CD8-positive, alpha-beta memory T cell (primary cell): ENCODE data around the gene FBRSL1. TPM values are rescaled to one million over a fixed set of nuclear protein-coding genes. Genes with fewer than 3 reads are reported as not detected.

Experiments used
- CTCF ChIA-PET: fragments of 350-600 bp; sonication (Branson Sonifier 250); formaldehyde crosslinking; loops from one replicate; lab custom pipeline; 2021; ENCODE audit warnings: antibody characterized with exemption; lab: Charles Lee
- POLR2A ChIA-PET: fragments of 350-600 bp; sonication (Branson Sonifier 250); formaldehyde crosslinking; loops from one replicate; lab custom pipeline; 2021; ENCODE audit warnings: antibody characterized with exemption; lab: Charles Lee
- DNase-seq, 5 donors: peaks; one replicate each; pipeline versions ENCODE4 v3.0.0 to v3.0.0-alpha.2; 2020 to 2022; ENCODE audit warnings: mixed read lengths in 1 of 5
- H3K27ac ChIP-seq: one replicate; pipeline ENCODE4 v1.7.0; 2013; ENCODE audit warnings: low read depth, mild to moderate bottlenecking, low read length, moderate library complexity
- H3K27me3 ChIP-seq: 2 replicates; pipeline ENCODE4 v1.7.0; 2013; ENCODE audit warnings: low read length, mild to moderate bottlenecking; ENCODE audit not compliant: insufficient read depth, poor library complexity, severe bottlenecking
- H3K36me3 ChIP-seq: 2 replicates; pipeline ENCODE4 v1.7.0; 2013; ENCODE audit warnings: mild to moderate bottlenecking, low read length, moderate library complexity; ENCODE audit not compliant: insufficient read depth
- H3K4me1 ChIP-seq: 2 replicates; pipeline ENCODE4 v1.7.0; 2013; ENCODE audit warnings: mild to moderate bottlenecking, low read length, moderate library complexity; ENCODE audit not compliant: insufficient read depth
- H3K4me3 ChIP-seq: 2 replicates; pipeline ENCODE4 v1.7.0; 2013; ENCODE audit warnings: mild to moderate bottlenecking, low read length
- H3K9me3 ChIP-seq: 2 replicates; pipeline ENCODE4 v1.7.0; 2013; ENCODE audit warnings: mild to moderate bottlenecking, low read length
- H3K27ac Mint-ChIP-seq, 8 donors: one replicate each; pipeline ENCODE4 v1.8.0; 2020 to 2021; ENCODE audit warnings: mixed read lengths in 8 of 8, mild to moderate bottlenecking in 6 of 8, inconsistent platforms in 3 of 8, moderate library complexity in 3 of 8
- H3K27me3 Mint-ChIP-seq, 2 donors: one replicate each; pipeline ENCODE4 v1.8.0; 2020 to 2021; ENCODE audit warnings: mixed read lengths in 2 of 2, mild to moderate bottlenecking in 1 of 2, moderate library complexity in 1 of 2
- H3K36me3 Mint-ChIP-seq, 3 donors: one replicate each; pipeline ENCODE4 v1.8.0; 2020 to 2021; ENCODE audit warnings: mixed read lengths in 3 of 3, inconsistent platforms in 1 of 3, mild to moderate bottlenecking in 1 of 3
- H3K4me1 Mint-ChIP-seq, 3 donors: one replicate each; pipeline ENCODE4 v1.8.0; 2020 to 2021; ENCODE audit warnings: mixed read lengths in 3 of 3, inconsistent platforms in 1 of 3, mild to moderate bottlenecking in 1 of 3
- H3K4me3 Mint-ChIP-seq, 7 donors: one replicate each; pipeline ENCODE4 v1.8.0; 2020 to 2021; ENCODE audit warnings: mixed read lengths in 7 of 7, mild to moderate bottlenecking in 6 of 7, moderate library complexity in 4 of 7, inconsistent platforms in 2 of 7
- H3K9me3 Mint-ChIP-seq, 5 donors: one replicate each; pipeline ENCODE4 v1.8.0; 2020 to 2022; ENCODE audit warnings: mixed read lengths in 5 of 5, mild to moderate bottlenecking in 3 of 5, moderate library complexity in 2 of 5, inconsistent platforms in 1 of 5
- polyA plus RNA-seq: library from polyadenylated mRNA; unstranded; fragments of 300-500 nt; fragmentation: Illumina TruSeq; gene quantifications from one replicate; pipeline ENCODE4 v1.2.3, GENCODE V29; 2021
- total RNA-seq, 2 experiments: library from RNA; stranded (reverse); gene quantifications; one replicate each; pipeline ENCODE4 v1.2.3, GENCODE V29; 2021

FBRSL1 gene
- total and polyA plus RNA-seq, 3 experiments from 2014 or later: 1.4 to 62.1 (median 58.1) TPM

DNA sequence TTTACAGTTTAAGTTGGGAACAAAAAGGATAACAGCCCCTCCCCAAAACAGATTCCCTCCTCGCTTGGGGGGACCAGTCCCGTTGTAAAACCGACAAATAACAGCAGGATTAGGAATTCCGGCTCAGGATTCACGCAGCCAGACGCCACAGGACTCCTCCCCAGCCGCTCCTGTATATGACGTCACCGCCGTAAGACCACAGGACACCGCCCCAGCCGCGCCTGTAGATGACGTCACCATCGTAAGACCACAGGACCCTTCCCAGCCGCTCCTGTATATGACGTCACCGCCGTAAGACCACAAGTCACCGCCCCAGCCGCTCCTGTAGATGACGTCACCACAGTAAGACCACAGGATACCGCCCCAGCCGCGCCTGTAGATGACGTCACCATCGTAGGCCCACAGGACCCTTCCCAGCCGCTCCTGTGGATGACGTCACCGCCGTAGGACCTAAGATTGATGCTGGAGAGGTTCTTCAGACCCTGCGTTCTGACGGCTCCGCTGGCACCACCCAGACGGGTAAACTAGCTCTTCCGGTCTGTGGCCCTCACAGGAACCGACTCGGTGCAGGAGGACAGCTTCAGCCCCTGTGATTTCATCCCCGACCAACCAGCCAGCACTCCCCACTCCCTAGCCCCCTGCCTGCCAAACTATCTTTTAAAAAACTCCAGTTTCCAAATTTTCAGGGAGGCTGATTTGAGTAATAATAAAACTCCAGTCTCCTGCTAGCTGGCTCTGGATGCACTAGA lies 43.9 kb upstream of the FBRSL1 start:
- Mint-ChIP-seq H3K9me3 (peaks cover 0 to 3% (median 0%) of the 10 kb centered on the region in 5 donors), H3K27ac (peak overlapping the region; percentile 97 to 100 (median 99)), H3K36me3 (peaks cover 0 to 2% (median 0%) of the 10 kb centered on the region in 3 donors), H3K4me3 (peak overlapping the region; percentile 83 to 94 (median 89)), H3K27me3 (peaks cover 0 to 8% of the 10 kb centered on the region in 2 donors), H3K4me1 (peaks cover 43 to 47% (median 46%) of the 10 kb centered on the region in 3 donors)
- Histone ChIP-seq H3K9me3 (no peaks in the 10 kb centered on the region), H3K27ac (peak overlapping the region; percentile 90), H3K4me3 (peak overlapping the region; percentile 63), H3K27me3 (no peaks in the 10 kb centered on the region), H3K4me1 (peaks cover 39% of the 10 kb centered on the region), H3K36me3 (no peaks in the 10 kb centered on the region)
- DNase-seq: peak; percentile 62 to 88 (median 71)
- POLR2A ChIA-PET: interaction anchor here (1.2 to 1.4 kb wide), 2 partner anchors 16 to 43 kb away, joined by 3 to 5 read pairs; no protein-coding TSS in a partner anchor
- CTCF ChIA-PET: interaction anchor here (1.3 to 3.6 kb wide), 2 partner anchors 11 to 31 kb away, joined by 3 to 15 read pairs; no protein-coding TSS in a partner anchor

DNA sequence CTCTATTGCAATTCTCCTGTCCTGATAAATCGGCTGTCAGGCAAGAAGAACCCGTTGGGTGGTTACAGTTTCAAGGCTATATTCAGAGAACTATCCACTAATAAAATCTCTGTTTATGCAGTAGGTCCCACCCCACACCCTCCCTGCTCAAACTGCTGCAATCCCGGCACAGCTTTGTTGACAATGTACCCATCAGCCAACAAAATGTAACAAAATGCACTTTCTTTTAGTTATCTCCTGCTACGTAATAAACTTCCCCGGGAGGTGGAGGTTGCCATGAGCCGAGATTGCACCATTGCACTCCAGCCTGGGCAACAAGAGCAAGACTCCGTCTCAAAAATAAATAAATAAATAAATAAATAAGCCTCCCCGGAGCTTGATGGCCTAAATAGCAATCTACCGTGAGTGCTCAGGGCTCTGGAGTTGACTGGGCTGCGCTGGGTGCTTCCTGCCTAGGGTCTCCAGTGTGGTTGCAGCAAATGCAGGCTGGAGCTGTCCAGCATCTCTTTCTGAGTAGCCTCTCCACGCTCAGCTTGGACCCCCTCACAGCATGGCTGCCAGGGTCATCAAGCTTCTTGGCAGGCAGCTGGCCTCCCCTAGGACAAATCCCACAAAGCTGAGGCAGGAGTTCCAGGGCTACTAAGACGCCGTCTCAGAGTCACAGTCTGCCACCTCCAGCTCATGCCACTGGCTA lies 43.2 kb upstream of the FBRSL1 start:
- H3K36me3 ChIP-seq: no peaks in the 10 kb centered on the region
- ChIA-PET POLR2A (interaction anchor here (1.2 to 1.4 kb wide), 2 partner anchors 16 to 42 kb away, joined by 3 to 5 read pairs; no protein-coding TSS in a partner anchor), CTCF (interaction anchor here (1.1 to 3.6 kb wide), 3 partner anchors 10 to 32 kb away, joined by 3 to 15 read pairs (median 3); no protein-coding TSS in a partner anchor)
- peak overlapping the region; percentile 83 to 94 (median 89) for H3K4me3 Mint-ChIP-seq
- H3K4me1 ChIP-seq: peaks cover 39% of the 10 kb centered on the region
- peaks cover 0 to 3% (median 0%) of the 10 kb centered on the region in 5 donors for H3K9me3 Mint-ChIP-seq
- no peaks in the 10 kb centered on the region for H3K27me3 ChIP-seq
- H3K9me3 ChIP-seq: no peaks in the 10 kb centered on the region
- H3K27ac Mint-ChIP-seq: peak overlapping the region; percentile 97 to 100 (median 99)
- peaks cover 0 to 2% (median 0%) of the 10 kb centered on the region in 3 donors for H3K36me3 Mint-ChIP-seq
- DNase-seq: peak in 1 of 5 donors; percentile 46
- H3K4me3 ChIP-seq: no peak overlapping the region
- peaks cover 0 to 8% of the 10 kb centered on the region in 2 donors for H3K27me3 Mint-ChIP-seq
- H3K27ac ChIP-seq: peak overlapping the region; percentile 64
- H3K4me1 Mint-ChIP-seq: peaks cover 43 to 47% (median 46%) of the 10 kb centered on the region in 3 donors

GRCh38 chr12:132447327-132447720 lies 42.6 kb upstream of the FBRSL1 start:
- H3K4me1 Mint-ChIP-seq: peaks cover 44 to 47% (median 46%) of the 10 kb centered on the region in 3 donors
- Histone ChIP-seq H3K36me3 (no peaks in the 10 kb centered on the region), H3K4me1 (peaks cover 39% of the 10 kb centered on the region), H3K27ac (no peak overlapping the region), H3K9me3 (no peaks in the 10 kb centered on the region), H3K4me3 (no peak overlapping the region), H3K27me3 (no peaks in the 10 kb centered on the region)
- H3K27me3 Mint-ChIP-seq: peaks cover 0 to 9% of the 10 kb centered on the region in 2 donors
- H3K36me3 Mint-ChIP-seq: peaks cover 0 to 2% (median 0%) of the 10 kb centered on the region in 3 donors
- POLR2A ChIA-PET: interaction anchor here (1.2 to 1.4 kb wide), 2 partner anchors 17 to 41 kb away, joined by 3 to 5 read pairs; no protein-coding TSS in a partner anchor
- peak overlapping the region in 2 of 7 donors; percentile 29 to 32 for H3K4me3 Mint-ChIP-seq
- H3K27ac Mint-ChIP-seq: peak overlapping the region in 3 of 8 donors; percentile 56 to 100 (median 87)
- CTCF ChIA-PET: interaction anchor here (1.0 to 3.6 kb wide), 4 partner anchors 9 to 163 kb away, joined by 3 to 15 read pairs (median 3); partner anchors contain the start of gene LRCOL1
- no peak for DNase-seq
- H3K9me3 Mint-ChIP-seq: peaks cover 0 to 3% (median 0%) of the 10 kb centered on the region in 5 donors

GRCh38 chr12:132447731-132448462 lies 42.1 kb upstream of the FBRSL1 start:
- peaks cover 0 to 2% (median 0%) of the 10 kb centered on the region in 3 donors for H3K36me3 Mint-ChIP-seq
- Histone ChIP-seq H3K4me1 (peaks cover 39% of the 10 kb centered on the region), H3K9me3 (no peaks in the 10 kb centered on the region), H3K36me3 (no peaks in the 10 kb centered on the region), H3K27me3 (no peaks in the 10 kb centered on the region), H3K27ac (no peak overlapping the region), H3K4me3 (no peak overlapping the region)
- ChIA-PET POLR2A (no interaction called here), CTCF (interaction anchor here (1.0 to 3.6 kb wide), 3 partner anchors 13 to 162 kb away, joined by 3 to 15 read pairs (median 3); partner anchors contain the start of gene LRCOL1)
- peaks cover 0 to 3% (median 0%) of the 10 kb centered on the region in 5 donors for H3K9me3 Mint-ChIP-seq
- peak in 1 of 5 donors; percentile 47 for DNase-seq
- H3K4me1 Mint-ChIP-seq: peaks cover 46 to 47% (median 46%) of the 10 kb centered on the region in 3 donors
- H3K4me3 Mint-ChIP-seq: peak overlapping the region in 1 of 7 donors; percentile 32
- peak overlapping the region in 3 of 8 donors; percentile 42 to 100 (median 87) for H3K27ac Mint-ChIP-seq
- H3K27me3 Mint-ChIP-seq: peaks cover 0 to 10% of the 10 kb centered on the region in 2 donors

DNA sequence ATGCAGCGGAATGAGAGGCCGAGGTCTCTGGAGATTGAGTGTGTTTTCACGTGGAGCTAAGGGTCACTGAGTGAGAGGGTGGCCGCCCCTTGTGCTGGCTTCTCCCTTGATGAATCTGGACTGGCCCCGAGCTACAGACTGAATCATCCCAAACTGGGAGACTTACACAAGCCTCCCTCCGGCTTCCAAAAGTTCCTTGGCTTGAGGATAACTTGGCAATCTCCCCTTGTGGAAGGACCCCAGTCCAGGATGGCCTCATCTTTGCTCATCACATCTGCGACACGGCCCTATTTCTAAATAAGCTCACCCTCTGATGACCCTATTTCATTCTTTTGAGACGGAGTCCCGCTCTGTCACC lies 41.5 kb upstream of the FBRSL1 start:
- H3K4me1 ChIP-seq: peaks cover 33% of the 10 kb centered on the region
- ChIA-PET POLR2A (no interaction called here), CTCF (interaction anchor here (3.6 kb wide), 1 partner anchor 34 kb away, joined by 15 read pairs; no protein-coding TSS in a partner anchor)
- no peaks in the 10 kb centered on the region for H3K36me3 ChIP-seq
- Mint-ChIP-seq H3K27ac (peak overlapping the region in 4 of 8 donors; percentile 29 to 100 (median 43)), H3K9me3 (peaks cover 0 to 3% (median 0%) of the 10 kb centered on the region in 5 donors), H3K27me3 (peaks cover 0 to 10% of the 10 kb centered on the region in 2 donors), H3K4me1 (peaks cover 42% of the 10 kb centered on the region in 3 donors), H3K36me3 (peaks cover 0 to 2% (median 0%) of the 10 kb centered on the region in 3 donors), H3K4me3 (no peak overlapping the region)
- no peak overlapping the region for H3K27ac ChIP-seq
- H3K4me3 ChIP-seq: no peak overlapping the region
- DNase-seq: no peak
- no peaks in the 10 kb centered on the region for H3K9me3 ChIP-seq
- H3K27me3 ChIP-seq: no peaks in the 10 kb centered on the region

DNA sequence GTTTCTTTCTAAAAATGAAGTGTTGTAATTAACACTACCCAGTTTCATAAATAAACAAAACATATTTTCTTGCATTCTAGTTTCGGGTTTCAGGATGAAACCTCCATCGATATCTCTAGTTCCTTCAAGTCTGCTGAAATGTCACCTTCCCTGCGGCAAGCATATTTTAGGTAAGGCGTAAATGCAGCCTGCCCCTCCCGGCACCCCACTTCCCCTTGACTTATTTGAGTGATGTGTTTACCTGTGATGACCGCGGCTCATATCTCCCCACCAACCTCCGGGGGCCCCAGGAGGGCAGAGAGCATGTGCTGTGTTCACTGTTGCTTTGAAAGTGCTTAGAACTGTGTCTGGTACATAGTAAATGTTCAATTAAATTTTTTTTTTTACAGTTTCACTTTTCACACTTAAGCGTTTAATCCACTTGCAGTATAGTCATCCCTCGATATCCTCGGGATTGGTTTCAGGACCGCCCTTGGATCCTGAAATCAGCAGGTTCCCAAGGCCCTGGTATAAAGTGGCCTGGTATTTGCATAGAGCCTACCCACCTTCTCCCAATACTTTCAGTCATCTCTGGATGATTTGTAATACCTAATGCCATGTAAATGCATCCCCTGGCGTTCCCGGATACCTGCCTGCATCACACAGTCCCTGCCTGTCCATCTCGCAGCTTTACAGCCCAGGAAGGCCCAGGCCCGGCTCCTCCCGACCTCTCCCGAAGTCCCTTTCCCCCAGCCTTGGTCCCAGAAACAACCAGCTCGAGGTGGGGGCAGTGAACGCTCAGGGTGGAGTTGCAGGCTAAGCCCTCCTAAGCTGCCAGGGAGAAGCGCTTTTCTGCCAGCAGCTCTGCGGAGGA lies 40.2 kb upstream of the FBRSL1 start:
- ChIA-PET CTCF (interaction anchor here (1.1 to 1.3 kb wide), 2 partner anchors 34 to 74 kb away, joined by 3 read pairs; no protein-coding TSS in a partner anchor), POLR2A (no interaction called here)
- peak overlapping the region in 5 of 7 donors; percentile 24 to 67 (median 52) for H3K4me3 Mint-ChIP-seq
- H3K4me1 Mint-ChIP-seq: peaks cover 28 to 33% (median 32%) of the 10 kb centered on the region in 3 donors
- peaks cover 0 to 3% (median 0%) of the 10 kb centered on the region in 5 donors for H3K9me3 Mint-ChIP-seq
- Histone ChIP-seq H3K4me3 (no peak overlapping the region), H3K36me3 (no peaks in the 10 kb centered on the region), H3K9me3 (no peaks in the 10 kb centered on the region), H3K4me1 (peaks cover 20% of the 10 kb centered on the region), H3K27me3 (no peaks in the 10 kb centered on the region), H3K27ac (no peak overlapping the region)
- H3K36me3 Mint-ChIP-seq: peaks cover 0 to 2% (median 0%) of the 10 kb centered on the region in 3 donors
- H3K27me3 Mint-ChIP-seq: peaks cover 0 to 10% of the 10 kb centered on the region in 2 donors
- H3K27ac Mint-ChIP-seq: peak overlapping the region in 6 of 8 donors; percentile 51 to 90 (median 75)
- DNase-seq: peak in 3 of 5 donors; percentile 55 to 57 (median 55)
